GM10266 (cell line): Measurements from ENCODE around the gene NKAIN4.

ENCODE experiments used
- DNase-seq: peaks from one replicate; pipeline ENCODE4 v3.0.0; 2012; ENCODE audit errors: extremely low spot score
- CTCF ChIP-seq: IDR thresholded peaks from 2 replicates; pipeline ENCODE4 v1.5.1; 2012; ENCODE audit warnings: mild to moderate bottlenecking, low read depth; ENCODE audit not compliant: control insufficient read depth, insufficient read depth; ENCODE audit errors: missing control alignments

The NKAIN4 gene

GRCh38 chr20:63292904-63293303, 38.6 kb upstream of the NKAIN4 start, which contains the start of gene COL20A1:
TSS of gene COL20A1 (plus strand) at chr20:63293186. CDS start at chr20:63295108, 1,922 bp downstream.
- TF ChIP-seq CTCF, result no peak
- DNase-seq, result no peak

GRCh38 chr20:63292292-63292701, 38.0 kb upstream of the NKAIN4 start:
- no peak for TF ChIP-seq CTCF
- no peak for DNase-seq

- no peak for DNase-seq
- no peak for TF ChIP-seq CTCF
Observed at GRCh38 chr20:63291811-63292210, 37.5 kb upstream of the NKAIN4 start.

- peak; percentile 89 for DNase-seq
Observed at GRCh38 chr20:63290677-63291472, 36.6 kb upstream of the NKAIN4 start.

GRCh38 chr20:63290136-63290676, 35.9 kb upstream of the NKAIN4 start:
- no peak for DNase-seq
- TF ChIP-seq CTCF, result no peak

More at GRCh38 chr20:63290677-63291472, 36.6 kb upstream of the NKAIN4 start:
- TF ChIP-seq CTCF, result peak; percentile 74

- TF ChIP-seq CTCF, result no peak
- DNase-seq, result no peak
Observed at GRCh38 chr20:63289311-63290135, 35.3 kb upstream of the NKAIN4 start.
